ENCODE data around the gene AP5Z1. TPM values are rescaled to one million over a fixed set of nuclear protein-coding genes. Genes with fewer than 3 reads are reported as not detected.

The AP5Z1 gene
- total RNA-seq, 4 donors from 2014 or later = 51.0 to 93.0 (median 69.9) TPM

DNA sequence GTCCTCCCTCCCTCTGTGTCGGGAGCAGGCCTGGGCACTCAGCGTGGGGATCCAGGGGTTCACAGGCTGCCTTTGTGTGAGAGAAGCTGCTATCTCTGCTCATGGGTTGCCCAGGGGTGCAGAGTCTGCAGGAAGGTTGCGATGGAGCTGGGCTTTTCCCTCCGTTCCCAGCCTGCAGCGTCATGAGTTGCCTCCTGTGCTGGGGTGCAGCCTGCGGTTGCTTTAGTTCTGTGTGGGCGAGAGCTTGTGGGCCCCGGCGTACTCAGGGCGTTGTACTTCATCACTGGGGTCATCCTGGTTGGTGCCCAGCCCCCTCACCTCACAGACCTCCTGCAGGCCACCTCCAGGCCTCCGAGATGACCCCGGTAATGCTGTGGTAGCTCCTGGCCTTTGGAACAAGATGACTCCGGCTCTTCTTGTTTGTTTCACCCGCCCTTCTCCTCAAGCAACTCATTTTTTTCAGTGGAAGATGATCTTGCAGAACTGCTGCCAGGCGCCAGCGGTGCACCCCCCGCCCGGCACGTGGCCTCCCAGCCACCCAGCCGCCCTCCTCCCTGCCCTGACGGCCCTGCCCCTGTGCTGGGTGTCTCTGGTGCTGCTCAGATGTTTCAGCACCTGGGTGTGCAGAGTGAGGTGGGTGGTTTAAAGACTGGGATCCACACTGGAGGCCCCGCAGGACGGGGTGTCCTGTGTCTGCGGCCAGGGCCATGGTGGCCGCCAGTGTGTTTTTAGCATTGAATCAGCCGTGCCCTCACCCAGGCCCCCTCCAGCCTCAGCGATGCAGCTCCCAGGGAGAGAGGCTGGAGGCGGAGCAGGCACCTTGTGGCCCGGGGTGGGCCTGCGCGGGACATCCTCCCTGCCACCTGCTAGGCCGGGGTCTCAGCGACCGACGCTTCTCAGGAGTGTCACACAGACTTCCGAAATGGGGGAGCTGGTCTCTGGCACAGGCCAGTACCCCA, 7.2 kb downstream of the AP5Z1 start:
- H3K36me3 ChIP-seq = peaks cover 0 to 77% (median 0%) of the 10 kb centered on the region in 3 donors
- H3K9me3 ChIP-seq = no peaks in the 10 kb centered on the region
- H3K27ac ChIP-seq = no peak overlapping the region
- H3K4me1 ChIP-seq = no peaks in the 10 kb centered on the region
- no peaks in the 10 kb centered on the region for H3K27me3 ChIP-seq
- TF ChIP-seq, protein P1, sequence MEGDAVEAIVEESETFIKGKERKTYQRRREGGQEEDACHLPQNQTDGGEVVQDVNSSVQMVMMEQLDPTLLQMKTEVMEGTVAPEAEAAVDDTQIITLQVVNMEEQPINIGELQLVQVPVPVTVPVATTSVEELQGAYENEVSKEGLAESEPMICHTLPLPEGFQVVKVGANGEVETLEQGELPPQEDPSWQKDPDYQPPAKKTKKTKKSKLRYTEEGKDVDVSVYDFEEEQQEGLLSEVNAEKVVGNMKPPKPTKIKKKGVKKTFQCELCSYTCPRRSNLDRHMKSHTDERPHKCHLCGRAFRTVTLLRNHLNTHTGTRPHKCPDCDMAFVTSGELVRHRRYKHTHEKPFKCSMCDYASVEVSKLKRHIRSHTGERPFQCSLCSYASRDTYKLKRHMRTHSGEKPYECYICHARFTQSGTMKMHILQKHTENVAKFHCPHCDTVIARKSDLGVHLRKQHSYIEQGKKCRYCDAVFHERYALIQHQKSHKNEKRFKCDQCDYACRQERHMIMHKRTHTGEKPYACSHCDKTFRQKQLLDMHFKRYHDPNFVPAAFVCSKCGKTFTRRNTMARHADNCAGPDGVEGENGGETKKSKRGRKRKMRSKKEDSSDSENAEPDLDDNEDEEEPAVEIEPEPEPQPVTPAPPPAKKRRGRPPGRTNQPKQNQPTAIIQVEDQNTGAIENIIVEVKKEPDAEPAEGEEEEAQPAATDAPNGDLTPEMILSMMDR (IDR thresholded peaks at IDR 0.05) = no peak
- no peak for TF ChIP-seq POLR2A (IDR thresholded peaks at IDR 0.05)
- DNase-seq = no peak
- H3K4me3 ChIP-seq = no peak overlapping the region

DNA sequence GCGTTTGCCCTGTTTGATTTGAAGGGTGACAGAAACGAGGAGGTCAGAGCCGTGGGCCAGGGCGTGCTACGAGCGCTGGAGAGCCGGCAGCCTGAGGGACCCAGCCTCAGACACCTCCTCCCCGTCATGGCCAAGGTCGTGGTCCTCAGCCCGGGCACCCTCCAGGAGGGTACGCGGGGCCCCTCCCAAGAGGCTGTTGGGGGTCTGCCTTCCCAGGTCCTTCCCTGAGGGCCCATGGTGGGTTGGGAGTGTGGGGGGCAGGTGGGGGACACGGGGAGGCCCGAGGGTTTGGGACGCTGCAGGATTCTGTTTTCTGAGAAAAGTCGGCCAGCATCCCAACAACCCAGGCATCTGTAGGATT, 7.8 kb downstream of the AP5Z1 start:
- DNase-seq = no peak
- Histone ChIP-seq H3K36me3 (peaks cover 0 to 83% (median 0%) of the 10 kb centered on the region in 3 donors), H3K27me3 (no peaks in the 10 kb centered on the region), H3K4me1 (no peaks in the 10 kb centered on the region), H3K9me3 (no peaks in the 10 kb centered on the region), H3K4me3 (no peak overlapping the region), H3K27ac (no peak overlapping the region)
- TF ChIP-seq, protein P1 (IDR thresholded peaks at IDR 0.05) = no peak
- no peak for TF ChIP-seq POLR2A (IDR thresholded peaks at IDR 0.05)

DNA sequence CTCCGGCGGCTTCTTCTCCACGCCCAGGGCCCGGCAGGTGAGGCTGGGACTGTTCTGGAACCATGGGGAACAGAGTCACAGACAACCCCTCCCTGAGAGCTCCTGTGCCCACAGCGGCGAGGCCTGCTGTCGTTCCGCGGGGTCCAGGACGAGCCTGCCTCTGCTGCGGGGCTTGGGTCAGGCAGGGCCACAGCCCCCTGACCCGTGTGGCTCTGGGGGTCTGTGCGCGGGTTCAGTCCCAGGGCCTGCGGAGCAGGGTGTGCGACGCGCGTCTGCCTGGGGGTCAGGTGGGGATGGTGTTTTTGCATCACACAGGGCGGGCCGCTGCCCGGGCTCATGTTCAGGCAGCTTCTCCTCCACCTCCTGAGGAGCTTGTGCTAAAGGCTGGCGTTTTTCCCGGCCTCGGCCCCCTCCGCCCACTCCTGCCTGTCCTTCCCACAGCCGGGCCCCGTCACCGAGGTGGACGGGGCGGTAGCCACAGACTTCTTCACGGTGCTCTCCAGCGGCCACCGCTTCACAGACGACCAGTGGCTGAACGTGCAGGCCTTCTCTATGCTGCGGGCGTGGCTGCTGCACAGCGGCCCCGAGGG, 8.4 kb downstream of the AP5Z1 start:
- no peak overlapping the region for H3K27ac ChIP-seq
- H3K27me3 ChIP-seq = no peaks in the 10 kb centered on the region
- no peaks in the 10 kb centered on the region for H3K4me1 ChIP-seq
- no peaks in the 10 kb centered on the region for H3K9me3 ChIP-seq
- TF ChIP-seq, protein P1 (IDR thresholded peaks at IDR 0.05) = no peak
- no peak for TF ChIP-seq POLR2A (IDR thresholded peaks at IDR 0.05)
- no peak overlapping the region for H3K4me3 ChIP-seq
- no peak for DNase-seq
- peaks cover 0 to 89% (median 0%) of the 10 kb centered on the region in 3 donors for H3K36me3 ChIP-seq

DNA sequence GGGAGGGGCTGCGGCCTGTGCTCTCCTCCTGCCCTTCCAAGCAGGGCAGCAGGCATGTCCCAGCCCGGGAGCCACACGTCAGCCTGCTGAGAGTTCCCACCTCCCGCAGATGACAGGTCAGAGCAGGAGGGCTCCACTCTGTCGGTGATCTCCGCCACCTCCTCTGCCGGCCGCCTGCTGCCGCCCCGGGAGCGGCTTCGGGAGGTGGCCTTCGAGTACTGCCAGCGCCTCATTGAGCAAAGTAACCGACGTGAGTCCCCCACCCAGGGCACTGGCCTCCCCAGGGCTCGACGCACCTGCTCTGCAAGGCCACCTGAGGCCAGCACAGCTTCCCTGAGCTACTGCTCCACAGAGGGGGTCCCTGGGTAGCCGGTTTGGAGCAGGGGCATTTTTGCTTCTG, 9.4 kb downstream of the AP5Z1 start:
- no peak overlapping the region for H3K27ac ChIP-seq
- no peak for TF ChIP-seq POLR2A (IDR thresholded peaks at IDR 0.05)
- TF ChIP-seq, protein P1 (IDR thresholded peaks at IDR 0.05) = no peak
- no peak for DNase-seq
- peaks cover 0 to 96% (median 0%) of the 10 kb centered on the region in 3 donors for H3K36me3 ChIP-seq
- no peaks in the 10 kb centered on the region for H3K9me3 ChIP-seq
- H3K4me1 ChIP-seq = no peaks in the 10 kb centered on the region
- no peak overlapping the region for H3K4me3 ChIP-seq
- H3K27me3 ChIP-seq = no peaks in the 10 kb centered on the region

DNA sequence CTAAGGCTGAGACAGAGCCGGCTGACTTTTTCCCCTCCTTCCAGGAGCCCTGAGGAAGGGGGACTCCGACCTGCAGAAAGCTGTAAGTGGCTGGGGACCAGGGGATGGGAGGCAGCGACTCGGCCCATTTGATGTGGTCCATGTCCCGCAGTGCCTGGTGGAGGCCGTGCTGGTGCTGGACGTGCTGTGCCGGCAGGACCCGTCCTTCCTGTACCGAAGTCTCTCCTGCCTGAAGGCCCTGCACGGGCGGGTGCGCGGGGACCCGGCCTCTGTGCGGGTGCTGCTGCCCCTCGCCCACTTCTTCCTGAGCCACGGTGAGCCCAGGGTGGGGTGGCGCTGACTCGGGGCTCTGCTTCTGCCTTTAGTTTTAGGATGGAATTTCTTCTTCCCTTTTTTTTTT, 9.9 kb downstream of the AP5Z1 start:
- H3K27me3 ChIP-seq = no peaks in the 10 kb centered on the region
- DNase-seq = no peak
- no peak overlapping the region for H3K27ac ChIP-seq
- no peaks in the 10 kb centered on the region for H3K4me1 ChIP-seq
- H3K9me3 ChIP-seq = no peaks in the 10 kb centered on the region
- no peak for TF ChIP-seq POLR2A (IDR thresholded peaks at IDR 0.05)
- TF ChIP-seq, protein P1 (IDR thresholded peaks at IDR 0.05) = no peak
- no peak overlapping the region for H3K4me3 ChIP-seq
- H3K36me3 ChIP-seq = peaks cover 0 to 96% (median 0%) of the 10 kb centered on the region in 3 donors

Measured in Peyer's patch (tissue), 4 donors.